ENCODE results near the gene MEIS2. TPM values are rescaled to one million over a fixed set of nuclear protein-coding genes. Genes with fewer than 3 reads are reported as not detected.

Gene MEIS2
- total and polyA plus RNA-seq, 8 donors = 14.1 to 44.5 (median 36.3) TPM

DNA sequence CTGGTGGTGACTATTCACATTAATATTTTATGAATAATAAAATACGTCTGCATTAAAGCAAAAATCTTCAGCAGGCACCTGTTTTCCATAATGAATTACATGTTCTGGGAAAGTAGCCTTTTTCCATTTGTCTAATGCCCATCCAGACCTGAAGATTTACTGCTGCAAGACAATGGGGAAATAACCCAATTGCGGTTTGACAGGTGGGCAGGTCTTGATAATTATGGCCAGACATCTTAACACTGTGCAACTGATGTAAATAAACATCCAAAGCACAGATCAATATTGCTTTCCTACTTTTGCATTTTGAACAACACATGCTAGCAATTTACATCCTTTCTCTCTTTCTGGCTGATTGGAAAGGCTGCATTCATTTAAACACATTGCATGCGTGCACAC lies 173.9 kb downstream of the MEIS2 start:
- intact Hi-C loops (cut with DNase I) = no loop called here
- ATAC-seq = no peak
- Histone ChIP-seq H3K4me3 (no peak overlapping the region), H3K4me1 (no peaks in the 10 kb centered on the region), H3K27me3 (no peaks in the 10 kb centered on the region), H3K27ac (no peak overlapping the region), H3K36me3 (no peaks in the 10 kb centered on the region), H3K9me3 (no peaks in the 10 kb centered on the region)
- no peak for DNase-seq
- TF ChIP-seq, protein P1, sequence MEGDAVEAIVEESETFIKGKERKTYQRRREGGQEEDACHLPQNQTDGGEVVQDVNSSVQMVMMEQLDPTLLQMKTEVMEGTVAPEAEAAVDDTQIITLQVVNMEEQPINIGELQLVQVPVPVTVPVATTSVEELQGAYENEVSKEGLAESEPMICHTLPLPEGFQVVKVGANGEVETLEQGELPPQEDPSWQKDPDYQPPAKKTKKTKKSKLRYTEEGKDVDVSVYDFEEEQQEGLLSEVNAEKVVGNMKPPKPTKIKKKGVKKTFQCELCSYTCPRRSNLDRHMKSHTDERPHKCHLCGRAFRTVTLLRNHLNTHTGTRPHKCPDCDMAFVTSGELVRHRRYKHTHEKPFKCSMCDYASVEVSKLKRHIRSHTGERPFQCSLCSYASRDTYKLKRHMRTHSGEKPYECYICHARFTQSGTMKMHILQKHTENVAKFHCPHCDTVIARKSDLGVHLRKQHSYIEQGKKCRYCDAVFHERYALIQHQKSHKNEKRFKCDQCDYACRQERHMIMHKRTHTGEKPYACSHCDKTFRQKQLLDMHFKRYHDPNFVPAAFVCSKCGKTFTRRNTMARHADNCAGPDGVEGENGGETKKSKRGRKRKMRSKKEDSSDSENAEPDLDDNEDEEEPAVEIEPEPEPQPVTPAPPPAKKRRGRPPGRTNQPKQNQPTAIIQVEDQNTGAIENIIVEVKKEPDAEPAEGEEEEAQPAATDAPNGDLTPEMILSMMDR (IDR thresholded peaks at IDR 0.05) = no peak

DNA sequence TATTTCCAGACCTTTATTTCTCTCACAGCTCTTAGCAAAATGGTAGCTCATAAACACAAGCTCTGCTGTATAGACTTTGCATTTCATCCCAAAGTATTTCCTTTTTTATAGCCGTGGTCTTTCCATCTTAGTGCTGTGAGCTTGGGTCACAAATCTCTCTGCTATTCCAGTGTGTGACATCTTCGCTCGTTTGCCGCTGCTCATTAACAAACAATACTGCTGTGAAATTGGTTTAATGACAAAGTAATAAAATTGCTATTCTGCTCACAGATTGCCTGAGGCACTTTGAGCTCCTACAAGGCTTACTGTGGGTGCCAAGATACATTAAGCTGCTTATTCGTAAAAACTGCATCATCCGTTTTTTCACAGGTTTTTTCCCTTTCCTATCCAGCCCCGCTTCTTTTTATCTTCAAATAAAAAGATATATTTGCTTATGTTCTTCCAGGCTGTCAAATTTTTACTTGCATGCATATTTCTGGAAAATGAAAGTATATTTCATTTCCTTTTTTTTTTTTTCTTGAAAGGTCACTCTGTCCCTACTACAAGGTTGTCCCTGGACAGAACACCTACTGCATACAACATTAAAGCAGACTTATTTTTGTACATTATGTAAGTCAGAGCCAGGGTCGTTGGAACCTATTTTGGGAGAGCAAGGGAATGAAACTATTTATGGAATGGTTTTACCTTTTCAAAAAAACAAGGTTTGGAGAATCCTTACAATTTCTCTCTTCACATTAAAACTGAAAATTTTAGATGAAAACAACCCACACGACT lies 174.5 kb downstream of the MEIS2 start:
- H3K36me3 ChIP-seq = no peaks in the 10 kb centered on the region
- ATAC-seq = no peak
- TF ChIP-seq, protein P1 (IDR thresholded peaks at IDR 0.05) = no peak
- H3K27ac ChIP-seq = no peak overlapping the region
- no peak overlapping the region for H3K4me3 ChIP-seq
- no peaks in the 10 kb centered on the region for H3K27me3 ChIP-seq
- H3K9me3 ChIP-seq = no peaks in the 10 kb centered on the region
- intact Hi-C loops (cut with DNase I) = no loop called here
- no peak for DNase-seq
- no peaks in the 10 kb centered on the region for H3K4me1 ChIP-seq

DNA sequence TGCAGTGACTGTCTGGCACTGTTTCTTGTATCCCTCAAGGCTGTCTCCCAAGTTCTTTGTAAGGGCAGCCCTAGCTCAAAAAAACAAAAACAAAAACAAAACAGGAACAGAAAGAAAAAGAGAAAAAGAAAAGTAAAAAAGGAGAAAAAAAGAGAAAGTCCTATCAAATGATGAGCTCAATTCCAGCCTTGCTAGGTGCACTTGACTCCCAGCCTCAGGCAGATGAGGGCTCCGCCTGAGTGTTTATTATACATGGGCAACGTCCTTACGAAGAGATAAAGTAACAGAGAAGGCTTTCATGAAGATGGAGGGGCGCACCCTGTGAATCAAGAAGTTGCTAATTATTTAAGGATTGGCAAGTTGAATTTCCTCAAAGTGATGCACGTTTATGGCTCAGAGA lies 175.3 kb downstream of the MEIS2 start:
- Histone ChIP-seq H3K27me3 (no peaks in the 10 kb centered on the region), H3K4me3 (no peak overlapping the region), H3K9me3 (no peaks in the 10 kb centered on the region), H3K4me1 (no peaks in the 10 kb centered on the region), H3K36me3 (no peaks in the 10 kb centered on the region), H3K27ac (no peak overlapping the region)
- intact Hi-C loops (cut with DNase I) = no loop called here
- DNase-seq (no peak), ATAC-seq (no peak)
- TF ChIP-seq, protein P1 (IDR thresholded peaks at IDR 0.05) = no peak

DNA sequence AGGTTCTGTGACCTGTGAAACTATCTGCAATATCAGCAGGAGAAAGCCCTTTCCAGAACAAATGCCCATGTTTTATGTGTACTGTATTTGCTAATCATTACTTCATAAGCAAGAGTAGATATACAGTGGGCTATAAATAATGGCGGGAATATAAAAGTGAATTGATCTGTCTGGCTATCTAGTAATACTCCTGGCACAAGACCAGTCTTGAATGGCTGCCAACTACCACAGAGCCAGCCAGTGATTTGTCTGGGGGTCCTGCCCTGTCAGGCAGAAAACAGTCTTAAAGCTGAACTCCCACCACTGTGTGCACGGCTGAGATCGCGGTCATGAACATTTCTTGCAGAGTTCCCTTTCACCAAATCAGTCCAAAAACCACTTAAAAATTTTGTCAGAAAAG lies 176.3 kb downstream of the MEIS2 start:
- Histone ChIP-seq H3K4me3 (no peak overlapping the region), H3K4me1 (no peaks in the 10 kb centered on the region), H3K27me3 (no peaks in the 10 kb centered on the region), H3K36me3 (no peaks in the 10 kb centered on the region), H3K9me3 (no peaks in the 10 kb centered on the region), H3K27ac (no peak overlapping the region)
- TF ChIP-seq, protein P1 (IDR thresholded peaks at IDR 0.05) = no peak
- intact Hi-C loops (cut with DNase I) = no loop called here
- DNase-seq (no peak), ATAC-seq (no peak)

DNA sequence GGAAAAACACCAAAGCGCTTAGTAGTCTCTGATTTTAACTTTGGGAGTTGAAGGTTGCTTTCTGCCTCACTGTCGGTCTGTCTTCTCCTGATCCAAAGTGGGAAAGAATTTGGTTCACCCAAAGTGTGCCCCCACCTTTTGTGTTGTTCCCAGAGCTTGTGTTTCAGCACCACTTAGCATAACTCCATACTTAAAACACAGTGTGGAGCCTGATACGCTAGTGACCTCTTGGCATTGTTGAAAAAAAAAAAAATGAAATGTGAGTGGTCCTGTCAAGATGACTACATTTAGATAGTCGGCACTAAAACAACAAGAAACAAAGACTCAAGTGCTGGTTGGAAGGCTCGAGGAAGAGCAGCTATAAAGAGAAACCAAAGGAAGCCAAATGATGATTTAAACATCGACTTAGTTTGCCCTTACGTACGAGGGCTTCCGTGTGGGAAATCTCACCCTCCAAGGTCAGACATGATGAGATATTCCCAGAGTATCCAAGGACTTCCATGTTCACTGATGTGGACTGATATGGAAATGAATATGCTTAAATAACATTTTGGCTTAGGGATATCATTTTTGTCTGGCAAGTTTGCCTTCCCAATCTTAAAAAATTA lies 178.8 kb downstream of the MEIS2 start:
- no peak for ATAC-seq
- intact Hi-C loops (cut with DNase I) = no loop called here
- no peak for DNase-seq
- H3K27ac ChIP-seq = no peak overlapping the region
- H3K4me1 ChIP-seq = no peaks in the 10 kb centered on the region
- TF ChIP-seq, protein P1 (IDR thresholded peaks at IDR 0.05) = no peak
- no peaks in the 10 kb centered on the region for H3K36me3 ChIP-seq
- no peak overlapping the region for H3K4me3 ChIP-seq
- H3K9me3 ChIP-seq = no peaks in the 10 kb centered on the region
- H3K27me3 ChIP-seq = no peaks in the 10 kb centered on the region
